H9 (cell line): Measurements from ENCODE around the gene RNF111. TPM values are rescaled to one million over a fixed set of nuclear protein-coding genes. Genes with fewer than 3 reads are reported as not detected.

Experiments
- DNase-seq: peaks from one replicate; pipeline ENCODE4 v3.0.0-alpha.2; 2017
- H2AFZ ChIP-seq: one replicate; pipeline ENCODE4 v1.6.1; 2013; ENCODE audit warnings: mild to moderate bottlenecking, low read length, control low read depth, moderate library complexity
- H2AK5ac ChIP-seq: 2 replicates; pipeline ENCODE4 v1.6.1; 2013; ENCODE audit warnings: low read length, control low read depth, mixed read lengths; ENCODE audit not compliant: insufficient read length
- H2BK120ac ChIP-seq: one replicate; pipeline ENCODE4 v1.6.1; 2013; ENCODE audit warnings: low read depth, mild to moderate bottlenecking, low read length, control low read depth, inconsistent platforms; ENCODE audit not compliant: poor library complexity, severe bottlenecking
- H2BK12ac ChIP-seq: 2 replicates; pipeline ENCODE4 v1.6.1; 2013; ENCODE audit warnings: low read length, control low read depth, mixed read lengths, low read depth; ENCODE audit not compliant: insufficient read length
- H2BK15ac ChIP-seq: 2 replicates; pipeline ENCODE4 v1.6.1; 2013; ENCODE audit warnings: low read depth, low read length, control low read depth
- H2BK20ac ChIP-seq: one replicate; pipeline ENCODE4 v1.6.1; 2013; ENCODE audit warnings: low read depth, mild to moderate bottlenecking, low read length, control low read depth, inconsistent platforms; ENCODE audit not compliant: poor library complexity, severe bottlenecking
- H2BK5ac ChIP-seq: 2 replicates; pipeline ENCODE4 v1.6.1; 2013; ENCODE audit warnings: low read length, control low read depth, mixed read lengths; ENCODE audit not compliant: insufficient read length
- H3K14ac ChIP-seq: 2 replicates; pipeline ENCODE4 v1.6.1; 2013; ENCODE audit warnings: low read length, control low read depth; ENCODE audit not compliant: insufficient read depth
- H3K18ac ChIP-seq: 2 replicates; pipeline ENCODE4 v1.6.1; 2013; ENCODE audit warnings: low read depth, mild to moderate bottlenecking, mixed read lengths, low read length, control low read depth; ENCODE audit not compliant: insufficient read length
- H3K23ac ChIP-seq: 2 replicates; pipeline ENCODE4 v1.6.1; 2013; ENCODE audit warnings: low read length, control low read depth, mixed read lengths, low read depth; ENCODE audit not compliant: insufficient read length
- H3K23me2 ChIP-seq: 2 replicates; pipeline ENCODE4 v1.6.1; 2013; ENCODE audit warnings: low read depth, mild to moderate bottlenecking, mixed read lengths, low read length, control low read depth; ENCODE audit not compliant: insufficient read length, poor library complexity, severe bottlenecking
- H3K27ac ChIP-seq: 2 replicates; pipeline ENCODE4 v1.5.1; 2013; ENCODE audit warnings: low read length, control low read depth, mixed read lengths, low read depth; ENCODE audit not compliant: insufficient read length
- H3K27me3 ChIP-seq: 2 replicates; pipeline ENCODE4 v1.6.1; 2013; ENCODE audit warnings: low read length, control low read depth, inconsistent platforms; ENCODE audit not compliant: insufficient read depth
- H3K4ac ChIP-seq: 2 replicates; pipeline ENCODE4 v1.6.1; 2013; ENCODE audit warnings: low read depth, mild to moderate bottlenecking, control low read depth, inconsistent platforms, low read length, moderate library complexity
- H3K4me1 ChIP-seq: 2 replicates; pipeline ENCODE4 v1.6.1; 2013; ENCODE audit warnings: low read length, control low read depth, inconsistent platforms; ENCODE audit not compliant: insufficient read depth
- H3K4me2 ChIP-seq: 2 replicates; pipeline ENCODE4 v1.6.1; 2013; ENCODE audit warnings: low read length, control low read depth, mixed read lengths; ENCODE audit not compliant: insufficient read length, insufficient read depth
- H3K56ac ChIP-seq: 2 replicates; pipeline ENCODE4 v1.6.1; 2013; ENCODE audit warnings: low read depth, mild to moderate bottlenecking, mixed read lengths, low read length, control low read depth; ENCODE audit not compliant: insufficient read length
- H3K79me1 ChIP-seq: 2 replicates; pipeline ENCODE4 v1.6.1; 2013; ENCODE audit warnings: low read depth, mild to moderate bottlenecking, moderate library complexity, low read length, control low read depth, inconsistent platforms; ENCODE audit not compliant: insufficient read depth, poor library complexity, severe bottlenecking
- H3K79me2 ChIP-seq: 2 replicates; pipeline ENCODE4 v1.6.1; 2013; ENCODE audit warnings: low read length, control low read depth, inconsistent platforms; ENCODE audit not compliant: insufficient read depth
- H3K9ac ChIP-seq: 2 replicates; pipeline ENCODE4 v1.6.1; 2013; ENCODE audit warnings: low read length, control low read depth, mixed read lengths; ENCODE audit not compliant: insufficient read length; ENCODE audit errors: extremely low read depth
- H3K9me3 ChIP-seq: one replicate; pipeline ENCODE4 v1.6.1; 2013; ENCODE audit warnings: low read depth, low read length, inconsistent platforms; ENCODE audit not compliant: control insufficient read depth
- H3T11ph ChIP-seq: one replicate; pipeline ENCODE4 v1.6.1; 2013; ENCODE audit warnings: mild to moderate bottlenecking, low read length, control low read depth, inconsistent platforms
- H4K20me1 ChIP-seq: one replicate; pipeline ENCODE4 v1.6.1; 2013; ENCODE audit not compliant: control insufficient read depth, insufficient read length, insufficient read depth
- H4K5ac ChIP-seq: 2 replicates; pipeline ENCODE4 v1.6.1; 2013; ENCODE audit warnings: low read depth, mild to moderate bottlenecking, mixed read lengths, low read length, control low read depth; ENCODE audit not compliant: insufficient read length
- H4K8ac ChIP-seq: replicated peaks from 2 replicates; pipeline ENCODE4 v1.6.1; 2013; ENCODE audit warnings: low read length, control low read depth, mixed read lengths, low read depth; ENCODE audit not compliant: insufficient read length
- H4K91ac ChIP-seq: 2 replicates; pipeline ENCODE4 v1.6.1; 2013; ENCODE audit warnings: low read depth, mild to moderate bottlenecking, moderate library complexity, mixed read lengths, low read length, control low read depth; ENCODE audit not compliant: insufficient read length
- H3K27ac Mint-ChIP-seq, 3 experiments: 2 replicates in 2 of 3; 3 replicates in 1 of 3; pipeline ENCODE4 v1.8.0; 2020 to 2021; ENCODE audit warnings: mixed read lengths in 3 of 3, mild to moderate bottlenecking in 1 of 3, moderate library complexity in 1 of 3
- H3K27me3 Mint-ChIP-seq: 2 replicates; pipeline ENCODE4 v1.8.0; 2021; ENCODE audit warnings: low read depth, mild to moderate bottlenecking, moderate library complexity, mixed read lengths
- H3K36me3 Mint-ChIP-seq, 3 experiments: 2 replicates in 2 of 3; 3 replicates in 1 of 3; pipeline ENCODE4 v1.8.0; 2020 to 2021; ENCODE audit warnings: low read depth in 3 of 3, mixed read lengths in 3 of 3; ENCODE audit not compliant: insufficient read depth in 1 of 3
- H3K4me1 Mint-ChIP-seq, 2 experiments: 2 replicates each; pipeline ENCODE4 v1.8.0; 2020; ENCODE audit warnings: mixed read lengths in 2 of 2
- H3K4me3 Mint-ChIP-seq, 2 experiments: 2 replicates in 1 of 2; 3 replicates in 1 of 2; pipeline ENCODE4 v1.8.0; 2020 to 2021; ENCODE audit warnings: mild to moderate bottlenecking in 2 of 2, mixed read lengths in 2 of 2, moderate library complexity in 1 of 2
- H3K9me3 Mint-ChIP-seq, 2 experiments: 2 replicates in 1 of 2; 3 replicates in 1 of 2; pipeline ENCODE4 v1.8.0; 2020; ENCODE audit warnings: mild to moderate bottlenecking in 2 of 2, mixed read lengths in 2 of 2, moderate library complexity in 1 of 2
- WGBS: extraction: QIAGEN DNeasy Blood & Tissue Kit; methylation state at CpG from one replicate; pipeline ENCODE4 v1.1.7; 2013; ENCODE audit warnings: missing lambda C conversion rate, low lambda C conversion rate, mixed read lengths; ENCODE audit not compliant: insufficient read length; ENCODE audit errors: extremely low coverage; 5-methylcytosine and 5-hydroxymethylcytosine counted together
- total RNA-seq: library from RNA; stranded (reverse); gene quantifications from 2 replicates; pipeline ENCODE4 v1.2.1, GENCODE V29; 2021
- TF ChIP-seq, protein P1 (sequence below): fragments of 200-600 bp; sonication (generic); conservative IDR thresholded peaks from 3 replicates; pipeline ENCODE4 v1.8.0; 2021; ENCODE audit warnings: antibody characterized with exemption, mild to moderate bottlenecking

RNF111 gene
- total RNA-seq, 1 experiment from 2014 or later, result 28.0 TPM

DNA sequence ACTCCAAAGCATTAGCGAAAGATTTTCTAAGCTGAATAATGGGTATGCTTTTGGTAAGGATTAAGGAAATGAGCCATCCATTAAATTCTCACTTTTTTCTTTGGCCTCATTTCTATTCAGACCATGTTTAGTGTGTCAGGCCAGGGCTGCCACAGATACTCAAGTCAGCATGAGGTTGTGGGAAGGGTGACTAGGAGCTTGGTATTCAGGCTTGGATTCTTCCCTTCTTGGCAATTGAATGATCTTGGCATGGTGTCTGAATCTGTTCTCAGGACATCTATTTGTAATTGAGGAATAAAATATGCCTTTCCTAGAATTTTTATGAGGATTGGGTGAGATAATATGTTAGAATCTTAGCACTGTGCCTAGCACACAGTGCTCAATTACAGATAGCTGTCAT lies 128.7 kb downstream of the RNF111 start:
- H3K4me3 Mint-ChIP-seq, result no peak overlapping the region

More for the DNA sequence above, 128.7 kb downstream of the RNF111 start:
- no peaks in the 10 kb centered on the region for H3K4me1 ChIP-seq
- no peak overlapping the region for H2AK5ac ChIP-seq
- H3K4ac ChIP-seq, result no peak overlapping the region
- H2BK120ac ChIP-seq, result no peak overlapping the region
- DNase-seq, result no peak
- H3K79me1 ChIP-seq, result peaks cover 5% of the 10 kb centered on the region
- no peaks in the 10 kb centered on the region for H3K27me3 ChIP-seq
- WGBS, result no CpG with 5 or more reads among the region's 1 CpG
- H3K27me3 Mint-ChIP-seq, result no peaks in the 10 kb centered on the region
- no peaks in the 10 kb centered on the region for H3K23me2 ChIP-seq
- H3K4me1 Mint-ChIP-seq, result no peaks in the 10 kb centered on the region; a peak in 1 of 4 replicates
- H3T11ph ChIP-seq, result no peak overlapping the region
- H2BK5ac ChIP-seq, result no peak overlapping the region
- H2BK12ac ChIP-seq, result no peak overlapping the region
- H3K27ac ChIP-seq, result no peak overlapping the region
- no peak overlapping the region for H3K27ac Mint-ChIP-seq
- H3K79me2 ChIP-seq, result no peaks in the 10 kb centered on the region
- no peak overlapping the region for H3K14ac ChIP-seq
- no peak overlapping the region for H3K4me2 ChIP-seq
- H2BK15ac ChIP-seq, result no peak overlapping the region
- no peak overlapping the region for H3K56ac ChIP-seq
- H2BK20ac ChIP-seq, result no peak overlapping the region
- peaks cover 57 to 89% (median 85%) of the 10 kb centered on the region in 3 experiments; a peak in 6 of 7 replicates for H3K36me3 Mint-ChIP-seq
- no peak overlapping the region for H3K18ac ChIP-seq
- H3K9me3 Mint-ChIP-seq, result no peaks in the 10 kb centered on the region
- H4K20me1 ChIP-seq, result no peaks in the 10 kb centered on the region
- H2AFZ ChIP-seq, result no peak overlapping the region
- H3K9ac ChIP-seq, result no peak overlapping the region
- no peak overlapping the region for H4K5ac ChIP-seq
- no peaks in the 10 kb centered on the region for H3K9me3 ChIP-seq
- H4K91ac ChIP-seq, result no peak overlapping the region
- H3K23ac ChIP-seq, result no peak overlapping the region
- no peak overlapping the region for H4K8ac ChIP-seq
- TF ChIP-seq, protein P1, sequence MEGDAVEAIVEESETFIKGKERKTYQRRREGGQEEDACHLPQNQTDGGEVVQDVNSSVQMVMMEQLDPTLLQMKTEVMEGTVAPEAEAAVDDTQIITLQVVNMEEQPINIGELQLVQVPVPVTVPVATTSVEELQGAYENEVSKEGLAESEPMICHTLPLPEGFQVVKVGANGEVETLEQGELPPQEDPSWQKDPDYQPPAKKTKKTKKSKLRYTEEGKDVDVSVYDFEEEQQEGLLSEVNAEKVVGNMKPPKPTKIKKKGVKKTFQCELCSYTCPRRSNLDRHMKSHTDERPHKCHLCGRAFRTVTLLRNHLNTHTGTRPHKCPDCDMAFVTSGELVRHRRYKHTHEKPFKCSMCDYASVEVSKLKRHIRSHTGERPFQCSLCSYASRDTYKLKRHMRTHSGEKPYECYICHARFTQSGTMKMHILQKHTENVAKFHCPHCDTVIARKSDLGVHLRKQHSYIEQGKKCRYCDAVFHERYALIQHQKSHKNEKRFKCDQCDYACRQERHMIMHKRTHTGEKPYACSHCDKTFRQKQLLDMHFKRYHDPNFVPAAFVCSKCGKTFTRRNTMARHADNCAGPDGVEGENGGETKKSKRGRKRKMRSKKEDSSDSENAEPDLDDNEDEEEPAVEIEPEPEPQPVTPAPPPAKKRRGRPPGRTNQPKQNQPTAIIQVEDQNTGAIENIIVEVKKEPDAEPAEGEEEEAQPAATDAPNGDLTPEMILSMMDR, result no peak
